ENCODE data around the gene MAPK6. TPM values are rescaled to one million over a fixed set of nuclear protein-coding genes. Genes with fewer than 3 reads are reported as not detected.

Gene MAPK6
- total RNA-seq, 1 donor from 2014 or later: 128 TPM

GRCh38 chr15:52114261-52115055 is 95.4 kb downstream of the MAPK6 start:
- Mint-ChIP-seq H3K27me3 (ENCODE audit: insufficient read depth, low read depth) (peaks cover 4% of the 10 kb centered on the region), H3K4me3 (no peak overlapping the region), H3K36me3 (no peaks in the 10 kb centered on the region), H3K4me1 (peaks cover 22% of the 10 kb centered on the region), H3K27ac (no peak overlapping the region), H3K9me3 (peaks cover 9% of the 10 kb centered on the region)
- no peak for DNase-seq (ENCODE audit: low spot score)
- TF ChIP-seq CTCF (IDR thresholded peaks at IDR 0.05) (no peak), EZH2 (IDR thresholded peaks at IDR 0.05) (no peak), EZH2phosphoT487 (IDR thresholded peaks at IDR 0.05) (no peak)
- H3K9ac ChIP-seq: no peak overlapping the region
- H3K9me3 ChIP-seq (ENCODE audit: low read depth): no peaks in the 10 kb centered on the region
- no peaks in the 10 kb centered on the region for H3K79me2 ChIP-seq (ENCODE audit: low read depth)
- no peak overlapping the region for H2AFZ ChIP-seq (replicated peaks)
- H3K36me3 ChIP-seq: no peaks in the 10 kb centered on the region
- H3K4me3 ChIP-seq: no peak overlapping the region
- H3K4me1 ChIP-seq: no peaks in the 10 kb centered on the region
- no peak overlapping the region for H3K4me2 ChIP-seq
- no peaks in the 10 kb centered on the region for H4K20me1 ChIP-seq (ENCODE audit: low read depth)
- H3K27ac ChIP-seq: no peak overlapping the region
- H3K27me3 ChIP-seq: peaks cover 23% of the 10 kb centered on the region
- H3F3A ChIP-seq (ENCODE audit: low read depth): no peaks in the 10 kb centered on the region

GRCh38 chr15:52115598-52116427 is 96.8 kb downstream of the MAPK6 start:
- no peaks in the 10 kb centered on the region for H3F3A ChIP-seq (ENCODE audit: low read depth)
- no peak for TF ChIP-seq EZH2 (IDR thresholded peaks at IDR 0.05)
- no peak for TF ChIP-seq CTCF (IDR thresholded peaks at IDR 0.05)
- TF ChIP-seq EZH2phosphoT487 (IDR thresholded peaks at IDR 0.05): no peak
- H3K9me3 ChIP-seq (ENCODE audit: low read depth): no peaks in the 10 kb centered on the region
- DNase-seq (ENCODE audit: low spot score): no peak
- no peaks in the 10 kb centered on the region for H3K79me2 ChIP-seq (ENCODE audit: low read depth)
- Mint-ChIP-seq H3K27ac (no peak overlapping the region), H3K36me3 (no peaks in the 10 kb centered on the region), H3K4me1 (peaks cover 22% of the 10 kb centered on the region), H3K9me3 (peaks cover 9% of the 10 kb centered on the region), H3K27me3 (ENCODE audit: insufficient read depth, low read depth) (peaks cover 4% of the 10 kb centered on the region), H3K4me3 (no peak overlapping the region)
- no peaks in the 10 kb centered on the region for H3K36me3 ChIP-seq
- H3K9ac ChIP-seq: no peak overlapping the region
- H3K4me1 ChIP-seq: no peaks in the 10 kb centered on the region
- H3K4me2 ChIP-seq: no peak overlapping the region
- no peak overlapping the region for H2AFZ ChIP-seq (replicated peaks)
- H4K20me1 ChIP-seq (ENCODE audit: low read depth): no peaks in the 10 kb centered on the region
- no peak overlapping the region for H3K4me3 ChIP-seq
- peaks cover 23% of the 10 kb centered on the region for H3K27me3 ChIP-seq
- no peak overlapping the region for H3K27ac ChIP-seq

Other genes with a start within 250 kb of the MAPK6 start
- gene TMOD3, start 189.6 kb upstream of the MAPK6 start, total RNA-seq (ENCODE audit: low replicate concordance): 17.6 and 37.4 TPM in 2 replicates
- gene LEO1, start 47.4 kb upstream of the MAPK6 start, total RNA-seq (ENCODE audit: low replicate concordance): 26.6 and 43.9 TPM in 2 replicates
- gene BCL2L10, start 93.6 kb downstream of the MAPK6 start, total RNA-seq (ENCODE audit: low replicate concordance): 0.22 and 0.31 TPM in 2 replicates
- 36.0 and 37.8 TPM in 2 replicates for gene GNB5, start 172.2 kb downstream of the MAPK6 start, total RNA-seq (ENCODE audit: low replicate concordance)